NCI-H748 (cell line): ENCODE data around the gene SLC7A14.
"Not testable (repeated sequence)": the region's sequence is repeated elsewhere in the genome, so short reads cannot be mapped to it uniquely, and the experiment has no call there.

Experiments used
- DNase-seq: peaks from one replicate; lab custom pipeline; 2025; ENCODE audit not compliant: unreplicated experiment; lab: John Stamatoyannopoulos, UW

SLC7A14 gene

DNA sequence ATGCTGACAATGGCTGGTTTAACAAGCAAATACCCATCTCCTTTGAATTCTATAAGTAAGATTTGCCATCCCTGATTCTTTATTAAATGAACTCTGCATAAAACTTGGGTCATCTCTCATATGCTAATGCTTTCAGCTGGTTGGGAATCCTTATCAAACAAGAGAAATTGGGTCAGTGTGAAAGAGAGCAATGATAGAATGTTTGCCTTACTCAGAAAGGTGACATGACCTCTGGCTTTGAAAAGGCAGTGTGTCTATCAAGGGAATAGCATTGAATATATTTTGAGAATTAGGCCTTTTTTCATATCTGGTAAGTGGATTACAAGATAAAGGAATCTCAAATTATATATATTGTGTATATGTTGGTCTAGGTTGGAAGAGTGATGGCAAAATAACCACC is 8.7 kb upstream of the SLC7A14 start:
- no peak for DNase-seq

DNA sequence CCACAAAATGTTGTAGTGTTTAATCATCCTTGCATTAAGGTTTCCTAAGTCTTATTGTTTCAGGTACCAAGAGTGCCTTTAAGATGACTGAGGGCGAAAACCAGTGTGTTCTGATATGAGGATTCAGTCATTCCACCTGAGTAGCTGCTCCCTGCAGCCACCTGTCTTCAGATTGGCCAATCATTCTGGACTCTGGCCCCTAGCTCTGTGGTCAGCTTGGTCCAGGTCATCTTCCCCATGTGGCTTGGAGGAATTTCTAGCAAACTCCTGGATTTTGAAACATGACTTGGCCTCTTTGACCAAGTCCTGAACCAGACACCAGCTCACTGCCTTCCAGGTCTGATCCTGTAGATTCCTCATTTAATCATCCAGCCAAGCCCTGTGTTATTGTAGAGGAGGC is 7.8 kb upstream of the SLC7A14 start:
- no peak for DNase-seq

DNA sequence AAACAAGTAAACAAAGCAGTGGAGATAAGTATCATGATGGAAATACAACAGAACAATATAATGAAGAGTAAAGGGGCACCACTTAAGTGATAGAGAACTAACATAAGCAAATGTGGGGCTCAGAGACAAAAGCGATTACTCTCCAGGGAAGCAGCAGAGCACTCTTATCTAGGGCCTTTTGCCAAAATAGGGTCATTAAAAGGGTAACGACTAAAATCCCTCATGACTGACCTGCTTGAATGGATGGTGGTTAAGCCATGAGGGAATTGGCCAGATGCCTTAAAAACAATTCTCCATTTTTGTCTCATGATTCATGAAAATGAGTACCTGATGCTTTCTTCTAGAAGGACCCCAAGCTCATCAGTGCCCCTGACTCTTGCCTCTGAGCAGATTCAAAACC is 3.2 kb upstream of the SLC7A14 start:
- DNase-seq, result peak; percentile 82

DNA sequence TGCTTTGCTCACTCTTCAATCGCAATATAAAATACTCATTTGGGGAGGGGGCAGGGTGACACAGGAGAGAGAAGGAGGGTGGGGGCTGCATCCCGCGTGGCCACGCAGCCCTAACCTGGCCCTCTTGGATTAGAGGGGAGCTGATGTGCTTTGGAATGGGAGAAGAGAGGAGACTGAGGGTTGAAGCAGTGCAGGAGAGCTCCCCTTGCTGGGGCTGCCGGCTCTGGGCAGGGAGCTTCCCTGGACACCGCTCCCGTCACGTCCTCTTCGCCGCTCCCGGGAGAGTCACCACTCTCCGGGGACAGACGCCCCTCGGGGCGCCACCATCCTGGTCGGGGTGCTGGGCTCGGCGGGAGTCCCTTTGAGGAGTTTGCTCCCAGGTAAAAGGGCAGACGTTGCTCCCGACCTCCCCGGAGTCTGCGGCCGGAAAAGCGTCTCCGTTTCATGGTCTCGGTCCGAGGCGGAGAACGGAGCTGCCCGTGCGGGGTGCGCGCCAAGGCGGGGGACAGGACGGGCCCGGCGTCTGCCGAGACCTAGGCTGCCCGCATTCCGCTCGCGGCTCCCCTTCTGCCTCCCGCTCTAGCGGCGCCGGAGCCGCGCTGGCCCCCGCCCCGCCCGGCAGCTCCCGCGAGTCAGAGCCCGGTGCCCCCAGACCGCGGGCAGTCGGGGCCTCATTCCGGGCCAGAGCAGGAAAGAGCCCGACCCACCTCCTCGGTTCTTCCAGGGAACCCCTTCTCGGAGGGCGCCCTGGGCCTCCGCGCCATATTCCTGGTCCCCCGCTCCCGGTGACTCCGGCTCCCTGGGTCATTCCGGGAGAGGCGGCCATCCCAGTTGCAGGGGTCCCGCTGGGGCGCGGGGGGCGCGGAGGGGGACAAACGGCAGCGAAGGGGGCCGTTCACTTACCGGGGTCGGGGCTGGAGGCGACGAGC is 603 bp downstream of the SLC7A14 start:
- DNase-seq, result peak; percentile 46

DNA sequence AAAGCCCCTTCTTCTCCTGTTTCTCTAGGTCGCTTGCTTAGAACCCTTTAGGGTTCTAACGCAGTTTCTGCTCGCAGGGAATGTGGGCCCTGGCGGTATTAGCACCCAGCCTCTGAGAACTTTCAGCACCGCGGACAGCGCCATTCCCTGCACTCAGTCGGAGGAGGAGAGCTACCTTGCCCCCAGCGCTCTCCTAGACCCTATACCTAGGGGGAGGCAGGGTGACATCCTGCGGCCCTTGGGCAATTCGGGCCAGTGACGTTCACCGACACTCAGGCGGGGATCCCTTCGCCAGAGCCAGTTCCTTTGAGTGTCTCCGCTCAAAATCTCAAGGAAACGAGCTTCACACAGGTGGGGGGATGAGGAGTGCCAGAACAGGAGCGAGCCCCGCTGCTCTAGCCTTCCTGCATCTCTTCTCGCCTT is 1.3 kb downstream of the SLC7A14 start:
- peak; percentile 20 for DNase-seq

DNA sequence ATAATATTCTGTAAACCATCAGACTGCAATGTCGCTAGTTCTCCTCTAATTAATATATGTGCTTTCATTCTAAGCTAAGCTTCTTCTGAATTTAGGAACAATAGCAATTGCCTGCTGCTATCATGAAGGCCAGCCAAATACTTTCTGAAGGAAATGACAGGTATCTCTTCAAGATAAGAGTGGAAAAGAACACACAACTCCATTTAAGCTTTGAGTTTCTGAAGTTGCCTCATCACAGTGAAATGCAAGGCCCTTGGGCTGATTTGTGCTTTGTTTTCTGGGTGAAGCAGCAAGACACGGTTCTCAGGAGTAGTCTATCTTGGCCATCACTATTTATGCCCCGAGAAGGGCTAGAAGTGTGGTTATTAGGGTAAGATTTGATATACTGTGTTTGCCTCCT is 6.2 kb downstream of the SLC7A14 start:
- no peak for DNase-seq

DNA sequence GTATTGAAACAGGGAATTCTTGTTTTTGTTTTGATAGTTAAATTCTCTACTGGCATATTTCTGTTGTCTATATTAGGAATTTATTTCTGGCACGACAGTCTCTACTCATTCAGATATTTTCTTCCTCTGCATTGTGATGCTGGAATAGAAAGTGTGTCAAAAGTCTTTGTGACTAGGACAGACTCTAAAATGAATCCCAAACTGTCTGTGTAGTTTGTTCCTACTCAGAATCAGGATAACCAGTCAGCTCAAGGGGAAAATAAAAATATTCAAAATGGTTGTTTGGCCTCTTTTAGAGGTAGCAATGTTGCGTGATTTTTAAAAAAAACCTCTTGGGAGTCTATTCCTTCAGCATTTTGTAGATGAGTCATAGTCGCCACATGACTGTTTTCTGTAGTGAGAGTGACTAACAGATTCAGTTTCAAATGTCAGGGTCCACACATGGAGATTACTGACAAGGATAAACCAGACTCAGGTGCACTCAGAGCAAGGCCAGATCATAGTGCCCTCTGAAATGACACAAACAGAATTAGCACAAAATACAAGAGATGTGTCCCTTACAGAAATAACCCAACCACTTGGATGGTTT is 13.1 kb downstream of the SLC7A14 start:
- no peak for DNase-seq

DNA sequence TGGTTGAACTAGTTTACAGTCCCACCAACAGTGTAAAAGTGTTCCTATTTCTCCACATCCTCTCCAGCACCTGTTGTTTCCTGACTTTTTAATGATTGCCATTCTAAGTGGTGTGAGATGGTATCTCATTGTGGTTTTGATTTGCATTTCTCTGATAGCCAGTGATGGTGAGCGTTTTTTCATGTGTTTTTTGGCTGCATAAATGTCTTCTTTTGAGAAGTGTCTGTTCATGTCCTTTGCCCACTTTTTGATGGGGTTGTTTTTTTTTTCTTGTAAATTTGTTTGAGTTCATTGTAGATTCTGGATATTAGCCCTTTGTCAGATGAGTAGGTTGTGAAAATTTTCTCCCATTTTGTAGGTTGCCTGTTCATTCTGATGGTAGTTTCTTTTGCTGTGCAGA is 18.3 kb downstream of the SLC7A14 start:
- DNase-seq, result not testable (repeated sequence)

DNA sequence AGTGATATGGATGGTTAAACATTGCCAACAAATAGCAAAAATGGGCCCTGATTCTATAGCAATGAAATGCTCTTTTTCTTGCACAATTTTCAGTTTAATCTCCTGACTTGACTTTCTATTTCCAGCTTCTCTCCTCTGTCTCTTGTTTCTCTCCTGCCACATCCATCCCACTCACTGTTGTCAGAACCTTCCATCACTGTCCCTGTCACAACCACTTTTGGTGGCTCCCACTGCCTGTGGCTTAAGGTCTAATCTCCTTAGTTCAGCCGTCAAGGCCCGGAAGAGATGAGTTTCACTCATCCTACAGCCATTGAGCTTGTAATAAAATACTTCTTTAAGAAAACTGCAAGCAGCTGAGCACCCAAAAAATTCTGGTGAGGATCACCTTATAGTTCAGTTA is 19.5 kb downstream of the SLC7A14 start:
- DNase-seq, result no peak

DNA sequence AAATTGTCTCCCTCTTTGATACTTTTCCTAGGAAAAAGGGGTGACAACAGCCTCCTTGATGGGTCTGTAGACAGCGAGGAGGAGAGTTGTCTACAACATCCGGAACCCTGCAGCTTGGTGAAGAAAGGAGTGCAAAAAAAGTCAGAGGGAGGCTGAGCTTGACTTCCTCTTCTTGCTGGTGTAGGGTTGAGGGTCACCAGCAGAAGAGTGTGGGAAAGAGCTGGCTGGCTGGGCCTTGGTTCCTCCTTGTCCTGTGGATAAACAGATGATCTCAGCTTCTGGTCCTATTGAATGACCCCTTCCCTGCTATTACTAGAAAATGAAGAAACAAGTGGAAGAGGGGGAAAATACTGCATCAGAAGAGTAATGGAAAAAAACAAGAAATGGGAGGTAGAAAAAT is 20.4 kb downstream of the SLC7A14 start:
- no peak for DNase-seq

DNA sequence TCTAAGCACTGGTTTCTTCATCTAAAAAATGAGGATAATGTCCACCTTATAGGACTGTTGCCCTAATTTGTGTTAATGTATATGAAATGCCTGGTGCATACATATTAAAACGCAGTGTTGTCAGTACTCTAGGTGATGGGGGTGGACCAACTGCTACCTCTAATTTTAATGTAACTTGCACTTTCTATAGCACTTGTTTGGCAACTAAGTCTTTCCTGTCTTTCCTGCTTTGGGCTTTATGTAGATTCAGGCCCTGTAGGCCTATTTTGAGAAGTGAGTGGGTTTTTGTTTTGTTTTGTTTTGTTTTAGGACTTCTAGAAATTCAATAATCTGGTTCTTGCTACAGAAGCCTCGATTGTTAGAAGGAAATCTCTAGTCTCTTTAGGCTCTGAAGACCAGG is 21.2 kb downstream of the SLC7A14 start:
- DNase-seq, result no peak

DNA sequence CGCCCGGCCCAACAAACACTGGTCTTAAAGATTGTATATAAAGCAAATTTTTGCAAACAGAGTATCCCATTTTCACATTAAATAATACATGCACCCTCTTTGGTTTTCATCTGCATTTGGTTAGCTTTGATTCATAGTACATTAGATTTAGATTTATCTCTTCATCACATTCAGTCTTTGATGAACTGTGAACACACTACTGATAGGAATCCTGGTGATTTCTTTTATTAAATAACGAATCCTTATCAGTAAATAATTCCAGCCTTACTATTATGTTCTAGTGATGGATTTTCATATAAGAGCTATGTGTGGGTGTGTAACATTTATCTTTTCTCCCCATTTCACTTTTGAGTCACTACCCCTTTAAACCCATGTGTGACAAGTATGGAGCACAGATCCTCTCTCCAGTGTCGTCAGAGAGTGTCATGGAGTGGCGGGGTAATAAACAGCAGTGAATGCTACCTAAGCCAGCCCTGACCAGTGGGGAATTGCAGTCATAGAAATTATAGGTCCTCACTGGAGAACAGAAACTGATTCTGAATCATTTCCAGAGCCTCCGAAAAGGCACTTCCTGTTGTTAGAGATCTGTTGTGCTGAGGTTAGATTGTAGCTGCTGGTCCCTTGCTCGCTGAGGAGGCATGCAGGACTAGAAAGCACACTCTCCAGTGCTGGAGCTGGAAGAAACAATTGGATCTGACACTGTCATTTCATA is 22.0 kb downstream of the SLC7A14 start:
- DNase-seq, result no peak

DNA sequence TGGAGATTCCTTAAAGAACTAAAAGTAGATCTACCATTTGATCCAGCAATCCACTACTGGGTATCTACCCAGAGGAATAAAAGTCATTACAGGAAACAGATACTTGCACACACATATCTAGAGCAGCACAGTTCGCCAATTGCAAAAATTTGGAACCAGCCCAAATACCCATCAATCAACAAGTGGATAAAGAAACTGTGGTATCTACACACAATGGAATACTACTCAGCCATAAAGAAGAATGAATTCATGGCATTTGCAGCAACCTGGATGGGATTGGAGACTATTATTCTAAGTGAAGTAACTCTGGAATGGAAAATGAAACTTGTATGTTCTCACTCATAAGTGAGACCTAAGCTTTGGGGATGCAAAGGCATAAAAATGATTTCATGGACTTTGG is 23.8 kb downstream of the SLC7A14 start:
- no peak for DNase-seq

DNA sequence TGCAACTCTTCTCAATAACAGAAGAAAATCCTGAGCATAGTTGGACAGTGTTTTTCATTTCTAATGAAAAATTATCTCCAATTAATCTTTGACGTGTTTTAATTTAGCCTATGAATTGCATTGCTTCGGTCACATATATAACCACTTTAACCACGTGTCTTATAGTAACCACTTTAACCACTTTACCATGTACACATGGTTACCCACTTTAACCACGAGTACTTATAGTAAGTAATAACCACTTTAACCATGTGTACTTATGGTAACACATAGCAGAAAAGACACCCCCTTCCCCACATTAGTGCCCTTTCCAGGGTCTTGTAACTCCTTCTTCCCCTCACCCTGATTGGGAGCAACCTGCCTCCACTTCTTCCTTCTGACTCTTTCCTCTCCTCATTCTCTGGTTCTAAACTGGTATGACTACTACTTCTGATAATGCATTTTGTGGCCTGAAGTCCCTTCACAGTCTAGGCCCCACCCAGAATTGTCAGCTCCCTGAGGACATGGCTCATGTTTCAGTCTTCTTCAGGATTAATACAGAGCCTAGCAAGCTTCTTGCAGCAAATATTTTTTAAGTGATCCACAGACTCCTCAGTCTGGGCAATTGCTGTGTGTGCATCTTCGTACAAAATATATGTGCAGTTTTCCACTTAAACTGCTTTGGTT is 25.0 kb downstream of the SLC7A14 start:
- no peak for DNase-seq

DNA sequence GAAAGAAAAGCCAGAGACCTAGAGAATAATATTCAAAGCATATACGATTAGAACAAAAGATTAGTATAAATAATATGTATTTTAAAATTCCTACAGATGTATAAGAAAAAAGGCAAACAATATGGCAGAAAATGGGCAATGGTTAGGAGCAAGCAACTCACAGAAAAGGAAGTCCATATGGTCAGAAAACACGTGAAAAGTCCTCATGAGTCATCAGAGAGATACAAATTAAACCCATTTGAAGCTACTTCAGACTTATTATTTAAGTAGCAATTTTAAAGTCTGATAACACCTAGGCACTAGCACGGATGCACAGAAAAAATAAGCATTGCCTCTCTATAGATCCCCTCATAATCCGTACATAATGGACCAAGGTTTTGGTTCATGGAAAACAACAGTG is 25.6 kb downstream of the SLC7A14 start:
- DNase-seq, result no peak

DNA sequence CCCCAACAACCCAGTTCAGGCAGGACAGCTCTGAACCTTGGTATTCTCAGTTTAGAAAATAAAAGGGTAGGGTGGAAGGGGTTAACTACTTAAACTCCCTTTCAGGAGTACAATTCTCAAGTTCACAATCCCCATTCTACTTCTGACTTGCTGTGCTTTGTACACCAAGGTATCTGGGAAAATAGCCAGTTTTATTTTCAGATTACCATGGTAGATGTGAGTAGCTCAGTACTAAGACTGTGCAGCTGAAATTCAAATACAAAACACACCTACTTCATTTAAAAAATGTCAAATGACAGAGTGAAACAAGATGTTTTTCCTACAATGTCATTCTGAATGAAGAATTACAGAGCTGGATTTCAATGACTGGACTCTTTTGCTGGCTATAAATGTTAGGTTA is 27.4 kb downstream of the SLC7A14 start:
- no peak for DNase-seq

DNA sequence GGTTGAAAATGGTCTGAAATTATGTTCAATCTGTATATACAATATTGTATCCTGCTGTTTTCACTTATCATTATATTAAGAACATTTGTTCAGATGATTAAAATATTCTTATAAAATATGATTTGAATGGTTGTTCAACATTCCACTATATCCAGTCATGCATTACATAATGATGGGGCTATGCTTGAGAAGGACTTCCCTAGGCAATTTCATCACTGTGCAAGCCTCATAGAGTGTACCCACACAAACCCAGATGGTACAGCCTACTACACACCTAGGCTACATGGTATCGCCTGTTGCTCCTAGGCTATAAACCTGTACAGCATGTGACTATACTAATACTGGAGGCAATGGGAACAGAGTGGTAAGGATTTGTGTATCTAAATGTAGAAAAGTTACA is 30.5 kb downstream of the SLC7A14 start:
- DNase-seq, result no peak

DNA sequence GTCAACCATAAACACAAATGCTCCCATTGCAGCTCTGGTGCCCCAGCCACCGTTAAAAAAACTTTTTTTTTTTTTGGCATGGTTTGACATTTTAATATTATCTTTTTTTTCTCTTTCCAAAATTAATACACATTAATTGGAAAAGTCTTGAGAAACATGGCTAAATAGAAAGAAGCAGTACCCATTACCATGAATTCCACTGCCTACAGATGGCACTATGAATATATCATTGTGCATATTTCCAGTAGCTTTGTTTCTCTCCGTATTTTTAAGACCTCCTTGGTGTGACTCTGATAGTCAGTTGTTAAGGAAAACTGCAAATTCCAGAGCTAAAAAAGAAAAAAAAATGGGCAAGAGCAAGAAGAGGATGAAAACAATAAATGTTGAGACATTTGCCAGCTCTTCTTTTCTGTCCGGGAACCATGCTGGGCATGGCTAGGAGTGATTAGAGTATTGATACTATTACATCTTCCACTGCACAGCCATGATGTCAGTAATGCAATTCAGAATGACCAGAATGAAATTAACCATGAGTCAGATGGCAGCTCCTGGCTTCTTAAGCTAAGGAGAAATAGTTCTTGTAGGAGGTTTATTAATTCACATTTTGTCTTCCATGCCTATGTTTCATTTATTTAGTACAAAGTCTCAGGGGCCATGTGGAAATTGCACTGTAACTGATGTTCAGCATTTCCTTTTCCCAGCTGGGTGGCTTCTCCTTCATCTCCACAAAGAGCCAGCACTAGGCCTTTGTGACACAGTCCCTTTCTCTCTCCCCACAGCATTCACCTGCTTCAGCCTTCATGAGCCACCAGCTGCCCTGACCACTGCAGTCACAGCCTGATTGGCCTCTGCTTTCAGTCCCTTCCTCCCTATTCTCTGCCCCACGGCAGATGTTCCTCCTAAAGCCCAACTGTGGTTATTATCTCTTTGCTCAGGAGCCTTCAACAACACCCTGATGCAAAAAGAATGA is 31.8 kb downstream of the SLC7A14 start:
- DNase-seq, result no peak

DNA sequence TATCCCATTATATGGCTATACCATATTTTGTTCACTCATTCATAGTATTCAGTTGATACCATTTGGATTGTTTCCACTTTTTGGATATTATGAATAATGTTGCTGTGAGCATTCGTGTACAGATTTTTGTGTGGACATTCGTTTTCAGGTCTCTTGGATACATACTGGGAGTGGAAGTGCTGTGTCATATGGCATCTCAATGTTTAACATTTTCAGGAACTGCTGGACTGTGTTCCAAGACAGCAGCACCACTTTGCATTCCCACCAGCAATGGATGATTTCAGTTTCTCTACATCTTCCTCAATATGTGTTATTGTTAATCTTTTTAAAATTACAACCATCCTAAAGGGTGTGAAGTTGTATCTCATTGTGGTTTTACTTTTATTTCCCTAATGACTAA is 34.6 kb downstream of the SLC7A14 start:
- DNase-seq, result no peak

DNA sequence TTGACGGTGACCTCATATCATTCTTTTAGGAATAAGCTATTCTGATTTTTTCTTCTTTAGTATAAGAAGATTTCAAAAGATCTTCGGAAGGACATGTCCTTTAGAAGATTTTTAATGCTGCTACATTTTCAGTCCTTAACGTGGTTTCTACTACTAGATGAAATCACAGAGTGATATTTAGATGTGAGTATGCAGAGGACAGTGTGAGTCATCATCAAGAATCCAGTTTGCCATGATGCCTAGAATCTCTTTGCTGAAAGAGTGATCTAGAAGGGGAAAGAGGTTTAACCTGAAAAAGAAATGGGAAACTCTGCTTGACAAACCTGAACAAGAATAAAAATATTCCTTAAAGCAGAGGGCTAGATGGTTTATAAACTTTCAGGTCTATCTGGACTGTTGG is 43.2 kb downstream of the SLC7A14 start:
- no peak for DNase-seq
